Measurements from ENCODE around the gene COX7A2.

COX7A2 gene

GRCh38 chr6:75268121-75268987 lies 24.8 kb upstream of the COX7A2 start:
- DNase-seq (ENCODE audit: low read depth), result no peak

DNA sequence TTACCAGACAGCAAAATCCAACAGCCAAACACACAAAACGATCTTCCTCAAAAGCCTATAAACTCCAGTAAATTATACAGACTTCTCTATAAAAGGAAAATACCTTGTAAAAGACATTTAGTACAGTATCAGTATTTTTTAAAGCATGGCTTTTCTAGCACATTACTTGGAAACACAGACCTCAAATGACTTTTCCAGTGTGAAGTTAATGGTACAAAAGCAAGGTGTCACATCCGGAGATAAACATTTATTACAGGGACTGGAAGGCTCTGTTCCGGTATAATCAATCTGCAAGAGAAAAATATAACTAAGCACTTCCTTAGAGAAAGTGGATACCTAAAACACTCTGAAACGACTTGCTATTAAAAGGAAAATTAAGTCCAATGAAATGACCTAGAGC lies 23.9 kb upstream of the COX7A2 start:
- no peak for DNase-seq (ENCODE audit: low read depth)

- DNase-seq (ENCODE audit: low read depth), result no peak
Measured at GRCh38 chr6:75266716-75267291, 23.2 kb upstream of the COX7A2 start.

- no peak for DNase-seq (ENCODE audit: low read depth)
Measured at GRCh38 chr6:75263401-75263750, 19.8 kb upstream of the COX7A2 start.

DNA sequence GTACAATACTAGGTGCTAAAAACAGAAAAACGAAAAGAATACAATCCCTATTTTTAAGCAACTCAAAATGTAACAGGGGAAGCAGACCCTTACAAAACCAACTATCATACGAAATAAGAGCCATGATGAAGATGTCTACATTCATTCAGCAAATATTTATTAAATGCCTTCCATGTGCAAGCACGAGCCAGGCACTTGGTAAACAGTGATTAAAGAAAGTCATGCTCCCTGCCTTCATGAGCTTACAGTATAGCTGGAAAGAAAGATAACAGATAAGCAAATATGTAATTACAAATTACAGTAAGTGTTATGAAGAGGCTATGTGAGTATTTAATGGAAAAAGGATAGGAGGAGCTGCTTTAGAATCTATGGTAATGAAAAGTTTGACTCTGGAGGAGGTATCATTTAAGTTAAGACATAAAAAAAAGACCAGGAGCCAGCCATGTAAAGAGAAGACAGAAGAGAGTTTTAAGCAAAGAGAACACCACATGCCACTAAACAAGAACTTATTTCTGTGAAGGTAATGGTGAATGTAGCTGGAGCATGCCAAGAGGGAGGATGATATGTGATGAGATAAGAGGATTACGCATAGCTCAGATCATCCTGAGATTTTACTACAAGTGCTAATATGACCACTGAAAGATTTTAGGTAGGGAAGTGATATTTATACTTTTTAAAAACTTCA lies 19.3 kb upstream of the COX7A2 start:
- DNase-seq (ENCODE audit: low read depth), result no peak

DNA sequence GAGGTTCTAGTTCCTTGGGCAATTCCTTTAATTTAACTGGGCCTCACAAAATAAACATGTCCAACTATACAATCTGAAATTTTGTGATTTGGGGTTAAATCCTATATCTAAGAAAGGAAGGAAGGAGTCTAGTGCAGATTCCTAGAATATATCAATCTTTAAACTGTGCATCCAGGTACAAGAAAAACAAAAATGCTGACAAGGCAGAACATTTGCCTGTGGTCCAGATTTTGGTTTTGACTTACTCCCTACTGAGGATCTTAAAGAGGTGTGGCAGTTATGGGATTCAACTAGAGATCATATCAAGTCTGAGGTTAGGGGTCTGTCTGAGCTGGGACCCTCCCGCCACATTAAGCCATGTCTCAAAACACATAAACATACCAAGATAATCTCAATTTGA lies 17.7 kb upstream of the COX7A2 start:
- no peak for DNase-seq (ENCODE audit: low read depth)

DNA sequence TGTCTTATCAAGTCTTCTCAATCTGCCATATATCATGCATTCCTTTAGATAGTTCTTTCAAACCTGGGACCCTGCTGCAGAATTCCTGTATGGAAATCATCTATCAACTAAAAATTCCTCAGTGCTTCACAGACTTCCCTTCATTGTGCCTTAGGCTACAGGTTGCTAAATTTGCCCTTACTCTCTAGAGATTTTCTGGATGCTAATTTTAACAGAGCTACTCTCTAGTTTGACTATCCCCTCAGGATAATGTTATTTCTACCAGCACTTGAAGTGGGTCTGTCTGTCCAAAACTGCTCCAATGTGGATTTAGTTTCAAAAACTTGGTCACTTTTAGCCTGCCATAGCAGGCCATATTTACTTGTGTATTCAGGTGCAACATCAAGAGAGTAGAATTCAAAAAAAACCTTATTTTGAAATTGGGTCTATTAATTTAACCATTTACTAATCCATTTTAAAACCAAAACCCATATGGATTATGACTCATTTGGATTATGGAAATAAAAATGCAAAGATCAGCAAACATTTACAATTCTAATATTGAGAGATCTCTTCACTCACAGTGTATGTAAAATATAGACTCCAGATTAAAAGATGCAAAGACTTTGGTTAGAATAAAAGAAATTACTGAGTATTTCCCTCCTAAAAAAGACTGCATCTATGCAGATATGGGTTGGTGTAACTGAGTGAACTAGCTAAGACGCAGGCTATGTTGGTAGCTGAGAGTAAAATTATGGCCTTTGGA lies 13.9 kb upstream of the COX7A2 start:
- DNase-seq (ENCODE audit: low read depth), result no peak

- no peak for DNase-seq (ENCODE audit: low read depth)
Measured at GRCh38 chr6:75250552-75250951, 7.0 kb upstream of the COX7A2 start.

GRCh38 chr6:75249837-75250236 lies 6.2 kb upstream of the COX7A2 start:
- no peak for DNase-seq (ENCODE audit: low read depth)

GRCh38 chr6:75246386-75246785 lies 2.8 kb upstream of the COX7A2 start:
- DNase-seq (ENCODE audit: low read depth), result no peak

DNA sequence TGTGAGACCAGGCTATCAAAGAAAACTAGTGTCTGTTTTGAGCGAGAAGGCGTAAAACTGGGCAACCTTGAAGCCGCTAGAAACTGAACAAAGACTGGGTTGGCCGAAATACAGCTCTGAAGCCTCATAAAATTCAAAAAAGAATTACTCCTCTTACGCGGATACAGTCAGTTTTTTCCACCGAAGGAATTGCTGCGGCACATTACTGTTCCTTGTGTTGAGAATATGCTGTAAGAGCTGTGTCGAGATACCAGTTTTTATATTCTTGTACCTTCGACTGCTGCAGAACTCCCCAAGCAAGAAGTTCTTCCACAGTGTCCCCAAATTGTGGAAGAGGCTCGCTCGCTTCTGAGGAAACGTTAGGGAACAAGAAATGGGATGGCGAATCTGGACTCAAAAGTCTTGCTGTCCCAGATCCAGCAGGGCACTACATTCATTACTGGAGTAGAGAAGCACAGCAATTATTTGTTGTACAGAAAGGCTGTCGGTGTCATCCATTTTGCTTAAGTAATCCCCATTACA lies 523 bp upstream of the COX7A2 start:
- no peak for DNase-seq (ENCODE audit: low read depth)

DNA sequence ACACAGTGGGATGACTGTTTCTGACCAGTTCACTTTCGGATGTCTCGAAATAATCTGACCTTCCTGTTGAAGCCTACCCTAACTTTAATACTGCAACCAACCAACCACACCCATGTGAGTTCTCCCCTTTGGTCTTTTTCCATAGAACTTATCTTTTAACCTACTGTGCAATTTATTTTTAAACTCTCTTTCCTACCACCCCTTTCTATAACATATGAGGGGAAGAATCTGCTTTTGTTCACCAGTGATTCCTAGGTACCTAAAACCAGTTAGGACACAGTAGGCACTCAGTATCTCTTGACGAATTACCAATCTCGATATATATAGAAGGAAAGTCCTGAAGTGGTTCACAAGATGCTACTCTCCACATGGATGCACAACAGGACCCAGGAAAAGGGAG lies 7.0 kb downstream of the COX7A2 start:
- DNase-seq (ENCODE audit: low read depth), result no peak

DNA sequence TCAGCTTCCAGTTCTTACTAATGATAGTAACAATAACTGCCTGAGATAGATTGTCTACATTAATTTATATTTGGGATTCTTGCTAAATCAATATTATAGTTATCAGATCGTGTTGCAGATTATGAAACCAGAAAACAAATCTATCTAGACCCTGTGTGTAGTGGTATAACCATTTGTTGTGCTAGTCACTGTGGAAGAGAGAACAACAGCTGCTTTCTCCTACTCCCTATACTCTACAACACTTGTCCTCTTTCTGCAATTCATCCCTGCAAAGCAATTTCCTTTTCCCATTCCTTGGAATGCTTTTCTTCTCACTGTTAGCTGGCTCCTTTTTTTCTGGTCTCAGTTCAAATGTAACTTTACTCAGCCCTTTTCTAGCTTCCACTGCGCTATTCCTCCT lies 8.3 kb downstream of the COX7A2 start:
- DNase-seq (ENCODE audit: low read depth), result no peak

DNA sequence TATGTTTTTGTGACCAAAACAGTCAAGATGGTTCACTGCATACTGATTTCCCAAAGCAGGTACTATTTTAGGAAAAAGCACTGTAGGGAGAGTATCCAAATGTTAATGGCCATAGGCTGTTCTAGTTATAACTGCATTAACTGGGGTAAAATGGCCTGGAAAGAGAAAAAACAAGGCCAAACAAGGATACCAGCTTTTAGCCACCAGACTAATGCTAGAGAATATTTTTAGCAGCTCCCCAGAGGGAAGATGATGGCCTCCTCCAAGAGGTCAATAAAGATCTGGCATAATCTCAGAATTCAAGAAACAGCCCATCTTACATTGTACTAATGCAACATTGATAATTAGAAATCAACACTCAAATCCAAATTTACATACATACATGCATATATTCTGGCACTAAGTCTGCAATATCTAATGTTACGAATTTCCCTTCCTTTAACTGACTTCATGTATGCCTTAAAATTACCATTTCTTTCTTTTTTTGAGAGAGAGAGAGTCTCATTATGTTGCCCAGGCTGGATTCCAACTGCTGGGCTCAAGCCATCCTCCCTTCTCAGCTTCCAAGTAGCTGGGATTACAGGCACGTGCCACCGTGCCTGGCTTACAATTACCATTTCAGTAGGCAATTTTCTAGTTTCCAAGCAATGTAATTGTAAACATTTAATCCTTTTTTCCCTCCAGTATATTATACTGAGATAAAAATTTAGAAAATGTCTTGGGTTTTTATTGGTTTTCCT lies 9.3 kb downstream of the COX7A2 start:
- DNase-seq (ENCODE audit: low read depth), result no peak

DNA sequence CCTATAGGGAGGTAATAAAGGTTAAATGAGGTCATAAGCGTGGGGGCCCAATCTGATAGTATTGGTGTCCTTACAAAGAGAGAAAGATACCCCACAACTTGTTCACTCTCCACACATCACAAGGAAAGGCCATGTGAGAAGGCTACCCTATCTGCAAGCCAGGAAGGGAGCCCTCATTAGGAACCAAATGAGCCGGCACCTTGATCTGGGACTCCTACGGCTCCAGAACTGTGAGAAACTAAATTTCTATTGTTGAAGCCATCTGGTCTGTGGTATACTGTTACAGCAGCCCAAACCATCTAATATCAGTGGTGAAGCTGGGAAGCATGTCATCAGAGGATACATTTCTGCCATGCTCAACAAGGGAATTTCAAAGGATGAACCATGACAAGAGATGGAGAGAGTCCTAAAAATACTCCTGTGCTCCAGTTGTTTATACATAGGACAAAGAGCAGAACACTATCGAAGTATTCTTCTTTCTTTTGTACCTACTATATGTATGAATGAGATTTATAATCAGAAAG lies 10.4 kb downstream of the COX7A2 start:
- no peak for DNase-seq (ENCODE audit: low read depth)

DNA sequence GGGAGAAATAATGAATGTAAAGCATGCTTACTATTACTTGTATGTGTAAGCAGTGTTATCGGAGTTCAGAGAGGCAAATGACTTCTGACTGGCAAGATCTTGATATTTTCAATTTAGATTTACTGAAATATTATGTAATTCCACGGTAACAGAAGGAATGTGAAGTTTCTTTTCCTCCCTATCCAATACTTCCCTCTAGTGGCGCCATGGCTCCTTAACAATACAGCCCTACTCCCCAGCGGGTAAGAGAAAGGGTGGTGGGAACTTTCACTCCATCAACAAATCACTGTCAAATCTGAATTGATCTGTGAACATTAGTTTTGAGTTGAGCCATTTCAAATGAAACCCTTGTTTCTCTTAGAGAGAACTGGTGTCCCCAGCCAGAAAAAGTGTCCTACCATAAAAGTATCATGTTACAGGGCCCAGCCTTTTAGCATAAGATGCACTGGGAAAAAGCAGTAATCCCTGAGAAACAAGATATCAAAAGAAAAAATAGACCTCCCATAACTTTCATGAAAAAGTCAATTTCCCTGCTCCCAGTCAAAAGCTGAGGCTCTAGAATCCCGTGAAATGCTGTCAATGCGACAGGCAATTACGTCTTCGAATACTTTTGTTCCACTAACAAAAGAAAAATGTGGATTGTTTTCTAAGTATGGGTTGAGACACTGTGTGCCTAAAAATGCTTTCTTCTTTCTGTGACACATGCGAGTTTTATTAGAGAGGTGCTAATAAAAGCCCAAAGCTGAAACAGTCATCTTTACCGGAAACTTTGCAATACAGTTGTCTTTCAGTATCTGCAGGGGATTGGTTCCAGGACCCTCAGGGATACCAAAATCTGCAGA lies 12.9 kb downstream of the COX7A2 start:
- no peak for DNase-seq (ENCODE audit: low read depth)

DNA sequence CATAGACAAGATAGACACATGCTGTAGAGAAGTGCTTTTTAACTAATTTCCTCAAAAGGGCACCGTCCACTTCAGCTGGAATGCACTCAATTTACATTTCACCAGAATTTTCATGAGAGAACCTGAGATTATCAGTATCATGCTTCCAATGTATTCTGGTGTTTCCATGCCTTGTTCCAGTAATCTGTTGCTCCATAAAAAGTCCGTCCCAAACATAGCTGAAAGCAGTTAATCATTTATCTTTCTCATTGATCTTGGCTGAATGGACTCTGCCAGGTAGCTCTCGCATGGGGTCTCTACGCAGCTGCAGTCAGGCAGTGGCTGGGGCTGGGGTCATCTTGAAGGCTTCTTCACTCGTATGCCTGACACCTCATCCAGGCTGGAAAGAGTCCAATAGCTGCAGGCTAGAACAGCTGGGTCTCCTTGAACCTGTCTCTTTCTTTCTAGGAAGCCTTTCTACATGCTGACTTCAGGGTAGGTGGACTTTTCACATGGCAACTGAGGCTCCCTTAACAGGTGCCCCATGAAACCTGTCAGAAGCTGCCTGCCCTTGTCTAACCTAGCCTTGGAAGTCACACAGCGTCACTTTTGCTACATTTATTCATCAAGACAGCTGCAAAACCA lies 19.2 kb downstream of the COX7A2 start:
- no peak for DNase-seq (ENCODE audit: low read depth)

DNA sequence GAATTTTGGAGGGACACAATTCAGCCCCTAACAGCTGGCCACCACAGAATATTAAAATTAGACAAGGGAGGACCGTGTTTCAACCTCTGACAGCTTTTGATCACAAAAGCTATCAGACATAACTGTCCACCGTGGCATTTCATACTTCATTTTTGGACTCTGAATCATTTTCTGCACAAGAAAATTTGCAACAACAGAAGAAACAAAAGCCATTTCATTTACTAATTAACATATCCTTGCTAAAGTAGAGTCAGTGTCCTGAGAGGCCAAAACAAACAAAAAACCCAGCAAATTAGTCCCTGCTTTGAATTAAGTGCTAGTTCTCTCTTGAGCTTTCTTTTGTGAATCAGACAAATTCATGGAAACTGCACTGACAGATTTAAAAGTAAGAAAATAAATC lies 20.2 kb downstream of the COX7A2 start:
- DNase-seq (ENCODE audit: low read depth), result no peak

- no peak for DNase-seq (ENCODE audit: low read depth)
Measured at GRCh38 chr6:75222261-75222660, 21.3 kb downstream of the COX7A2 start.

DNA sequence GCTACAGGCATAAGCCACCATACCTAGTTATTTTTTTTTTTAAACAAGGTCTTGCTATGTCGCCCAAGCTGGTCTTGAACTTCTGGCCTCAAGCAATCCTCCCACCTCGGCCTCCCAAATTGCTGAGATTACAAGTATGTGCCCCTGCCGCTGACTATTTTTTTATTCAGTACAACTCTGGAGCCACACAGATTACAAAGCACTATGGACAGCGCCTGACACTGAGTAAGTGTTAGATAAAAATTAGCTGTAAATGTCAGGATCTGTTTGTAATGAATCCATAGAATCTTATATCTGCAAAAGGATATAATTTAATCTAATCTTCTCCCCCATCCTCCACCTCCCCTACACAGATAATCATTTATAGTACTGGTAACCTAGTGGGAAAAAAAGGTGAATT lies 22.5 kb downstream of the COX7A2 start:
- DNase-seq (ENCODE audit: low read depth), result no peak

Measured in HS-27A (cell line).